WTC11 (cell line): ENCODE results near the gene AXDND1. TPM values are rescaled to one million over a fixed set of nuclear protein-coding genes. Genes with fewer than 3 reads are reported as not detected.

ENCODE experiments used
- ATAC-seq: fragments of 200-7000 bp; cut with Tn5 transposase; 2 replicates; pipeline ENCODE4 v1.10.0; 2021; ENCODE audit warnings: mild to moderate bottlenecking, moderate library complexity
- CTCF ChIA-PET: fragments of 300-600 bp; sonication (Branson Sonifier 250); formaldehyde crosslinking; loops from one replicate; lab custom pipeline; 2021; ENCODE audit warnings: antibody characterized with exemption; lab: Charles Lee
- POLR2A ChIA-PET: fragments of 350-600 bp; sonication (Branson Sonifier 250); formaldehyde crosslinking; loops from one replicate; lab custom pipeline; 2021; ENCODE audit warnings: antibody characterized with exemption; lab: Charles Lee
- DNase-seq: peaks from one replicate; pipeline ENCODE4 v3.0.0; 2021; ENCODE audit warnings: low spot score
- H3K27ac Mint-ChIP-seq: 2 replicates; pipeline ENCODE4 v1.8.0; 2021; ENCODE audit warnings: mixed read lengths
- H3K27me3 Mint-ChIP-seq: 2 replicates; pipeline ENCODE4 v1.8.0; 2021; ENCODE audit warnings: low read depth, mild to moderate bottlenecking, moderate library complexity, mixed read lengths
- H3K36me3 Mint-ChIP-seq: 2 replicates; pipeline ENCODE4 v1.8.0; 2021; ENCODE audit warnings: mixed read lengths
- H3K4me1 Mint-ChIP-seq: 2 replicates; pipeline ENCODE4 v1.8.0; 2022; ENCODE audit warnings: mixed read lengths
- H3K4me3 Mint-ChIP-seq: 2 replicates; pipeline ENCODE4 v1.8.0; 2021; ENCODE audit warnings: mild to moderate bottlenecking, moderate library complexity, mixed read lengths
- H3K9me3 Mint-ChIP-seq: 2 replicates; pipeline ENCODE4 v1.8.0; 2021; ENCODE audit warnings: mixed read lengths
- CREM ChIP-seq: sonication (generic); formaldehyde crosslinking; IDR thresholded peaks from 2 replicates; pipeline ENCODE4 v1.8.1; 2022; ENCODE audit warnings: mild to moderate bottlenecking, missing genetic modification reagents, moderate library complexity
- FOXP1 ChIP-seq: sonication (generic); formaldehyde crosslinking; IDR thresholded peaks from 2 replicates; pipeline ENCODE4 v1.8.0; 2022; ENCODE audit warnings: missing genetic modification reagents, mild to moderate bottlenecking, moderate library complexity, borderline replicate concordance
- HMGA2 ChIP-seq: fragments of 250-450 bp; sonication (Bioruptor Pico); IDR thresholded peaks from 2 replicates; pipeline ENCODE4 v1.4.0; 2021; ENCODE audit warnings: mild to moderate bottlenecking, moderate library complexity
- OVOL2 ChIP-seq: fragments of 250-450 bp; sonication (Bioruptor Pico); IDR thresholded peaks from 2 replicates; pipeline ENCODE4 v1.9.0; 2021; ENCODE audit warnings: mild to moderate bottlenecking, borderline replicate concordance
- RELA ChIP-seq: sonication (generic); formaldehyde crosslinking; IDR thresholded peaks from 2 replicates; pipeline ENCODE4 v1.8.1; 2022; ENCODE audit warnings: missing genetic modification reagents, mild to moderate bottlenecking, borderline replicate concordance
- SMAD3 ChIP-seq: sonication (generic); formaldehyde crosslinking; IDR thresholded peaks from 2 replicates; pipeline ENCODE4 v1.8.0; 2022; ENCODE audit warnings: missing genetic modification reagents, mild to moderate bottlenecking, borderline replicate concordance
- ZNF232 ChIP-seq: sonication (generic); formaldehyde crosslinking; IDR thresholded peaks from 2 replicates; pipeline ENCODE4 v1.8.0; 2022; ENCODE audit warnings: mild to moderate bottlenecking, missing genetic modification reagents
- ZNF263 ChIP-seq: sonication (generic); formaldehyde crosslinking; IDR thresholded peaks from 2 replicates; pipeline ENCODE4 v1.8.1; 2022; ENCODE audit warnings: low read depth, mild to moderate bottlenecking, moderate library complexity, missing genetic modification reagents
- ZNF317 ChIP-seq: sonication (generic); formaldehyde crosslinking; IDR thresholded peaks from 2 replicates; pipeline ENCODE4 v1.8.1; 2023; ENCODE audit warnings: low read depth, mild to moderate bottlenecking, moderate library complexity, missing genetic modification reagents, borderline replicate concordance
- ZNF416 ChIP-seq: fragments of 250-450 bp; sonication (Bioruptor Pico); IDR thresholded peaks from 2 replicates; pipeline ENCODE4 v1.9.0; 2021; ENCODE audit warnings: mild to moderate bottlenecking, inconsistent platforms
- total RNA-seq: library from RNA; stranded (reverse); gene quantifications from 3 replicates; pipeline ENCODE4 v1.2.3, GENCODE V29; 2021
- TF ChIP-seq, protein P1 (sequence below): sonication (generic); formaldehyde crosslinking; IDR thresholded peaks from 2 replicates; pipeline ENCODE4 v1.8.1; 2022; ENCODE audit warnings: missing genetic modification reagents, borderline replicate concordance
- TF ChIP-seq, protein P2 (sequence below): fragments of 250-450 bp; sonication (Bioruptor Pico); IDR thresholded peaks from 2 replicates; pipeline ENCODE4 v1.9.0; 2021; ENCODE audit warnings: mild to moderate bottlenecking, borderline replicate concordance
- TF ChIP-seq, protein P3 (sequence below): sonication (generic); formaldehyde crosslinking; IDR thresholded peaks from 2 replicates; pipeline ENCODE4 v1.8.1; 2023; ENCODE audit warnings: mild to moderate bottlenecking, missing genetic modification reagents
- TF ChIP-seq, protein P4 (sequence below): fragments of 250-450 bp; sonication (Bioruptor Pico); conservative IDR thresholded peaks from 2 replicates; pipeline ENCODE4 v1.9.0; 2021; ENCODE audit warnings: mild to moderate bottlenecking
- TF ChIP-seq, protein P5 (sequence below): sonication (generic); formaldehyde crosslinking; IDR thresholded peaks from 2 replicates; pipeline ENCODE4 v1.8.1; 2022; ENCODE audit warnings: mild to moderate bottlenecking, moderate library complexity, missing genetic modification reagents
- TF ChIP-seq, protein P6 (sequence below): sonication (generic); formaldehyde crosslinking; IDR thresholded peaks from 2 replicates; pipeline ENCODE4 v1.8.1; 2023; ENCODE audit warnings: mild to moderate bottlenecking, moderate library complexity, missing genetic modification reagents

AXDND1 gene
- total RNA-seq, 1 experiment from 2014 or later, result not detected

DNA sequence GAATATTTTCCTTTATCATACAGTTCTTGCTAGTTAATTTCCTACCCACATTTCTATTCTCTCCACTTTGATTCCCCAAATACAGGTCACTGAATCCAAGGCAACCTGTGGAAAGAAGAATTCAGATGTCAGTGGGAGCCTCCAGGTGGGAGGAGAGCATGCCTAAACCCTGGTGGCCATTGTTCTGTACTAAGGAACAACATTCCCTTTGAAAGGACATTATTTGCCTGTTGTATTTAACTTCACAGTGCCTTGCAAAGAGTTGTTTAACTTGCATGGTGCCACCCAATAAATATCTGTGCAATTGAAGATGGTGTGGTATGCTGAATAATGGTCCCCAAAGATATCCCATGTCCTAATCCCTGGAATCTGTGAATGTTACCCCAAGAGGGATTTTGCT, 188.7 kb downstream of the AXDND1 start:
- no peaks in the 10 kb centered on the region for H3K9me3 Mint-ChIP-seq
- no peaks in the 10 kb centered on the region for H3K36me3 Mint-ChIP-seq
- TF ChIP-seq HMGA2 (CRISPR knock-in tag) (no peak), FOXP1 (CRISPR knock-in tag) (no peak), OVOL2 (no peak)
- H3K27me3 Mint-ChIP-seq, result no peaks in the 10 kb centered on the region; the same call in 1 of the 2 replicates
- ATAC-seq (peak; percentile 66), DNase-seq (no peak)
- peaks cover 5% of the 10 kb centered on the region for H3K4me1 Mint-ChIP-seq
- no peak overlapping the region for H3K27ac Mint-ChIP-seq
- no peak overlapping the region for H3K4me3 Mint-ChIP-seq
- POLR2A ChIA-PET, result no interaction called here
- CTCF ChIA-PET, result no interaction called here

DNA sequence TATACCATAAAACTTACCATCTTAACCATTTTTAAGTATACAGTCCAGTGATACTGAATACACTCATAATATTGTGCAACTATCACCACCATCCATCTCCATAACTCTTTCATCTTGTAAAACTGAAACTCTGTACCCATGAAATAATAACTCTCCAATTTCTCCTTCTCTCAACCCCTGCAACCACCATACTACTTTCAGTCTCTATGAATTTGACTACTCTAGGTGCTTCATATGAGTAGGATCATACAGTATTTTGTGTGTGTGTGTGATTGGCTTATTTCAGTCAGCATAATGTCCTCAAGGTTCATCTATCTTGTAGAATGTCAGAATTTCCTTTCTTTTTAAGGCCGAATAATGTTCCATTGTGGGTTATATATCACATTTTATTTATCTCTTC, 192.3 kb downstream of the AXDND1 start:
- DNase-seq (no peak), ATAC-seq (no peak)
- Mint-ChIP-seq H3K9me3 (no peaks in the 10 kb centered on the region), H3K27me3 (no peaks in the 10 kb centered on the region), H3K4me1 (peaks cover 4% of the 10 kb centered on the region), H3K4me3 (no peak overlapping the region), H3K36me3 (no peaks in the 10 kb centered on the region), H3K27ac (no peak overlapping the region)
- no peak for TF ChIP-seq RELA (CRISPR knock-in tag)
- TF ChIP-seq ZNF416, result no peak
- TF ChIP-seq, protein P1, sequence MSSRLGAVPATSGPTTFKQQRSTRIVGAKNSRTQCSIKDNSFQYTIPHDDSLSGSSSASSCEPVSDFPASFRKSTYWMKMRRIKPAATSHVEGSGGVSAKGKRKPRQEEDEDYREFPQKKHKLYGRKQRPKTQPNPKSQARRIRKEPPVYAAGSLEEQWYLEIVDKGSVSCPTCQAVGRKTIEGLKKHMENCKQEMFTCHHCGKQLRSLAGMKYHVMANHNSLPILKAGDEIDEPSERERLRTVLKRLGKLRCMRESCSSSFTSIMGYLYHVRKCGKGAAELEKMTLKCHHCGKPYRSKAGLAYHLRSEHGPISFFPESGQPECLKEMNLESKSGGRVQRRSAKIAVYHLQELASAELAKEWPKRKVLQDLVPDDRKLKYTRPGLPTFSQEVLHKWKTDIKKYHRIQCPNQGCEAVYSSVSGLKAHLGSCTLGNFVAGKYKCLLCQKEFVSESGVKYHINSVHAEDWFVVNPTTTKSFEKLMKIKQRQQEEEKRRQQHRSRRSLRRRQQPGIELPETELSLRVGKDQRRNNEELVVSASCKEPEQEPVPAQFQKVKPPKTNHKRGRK (CRISPR knock-in tag), result no peak
- TF ChIP-seq, protein P2, sequence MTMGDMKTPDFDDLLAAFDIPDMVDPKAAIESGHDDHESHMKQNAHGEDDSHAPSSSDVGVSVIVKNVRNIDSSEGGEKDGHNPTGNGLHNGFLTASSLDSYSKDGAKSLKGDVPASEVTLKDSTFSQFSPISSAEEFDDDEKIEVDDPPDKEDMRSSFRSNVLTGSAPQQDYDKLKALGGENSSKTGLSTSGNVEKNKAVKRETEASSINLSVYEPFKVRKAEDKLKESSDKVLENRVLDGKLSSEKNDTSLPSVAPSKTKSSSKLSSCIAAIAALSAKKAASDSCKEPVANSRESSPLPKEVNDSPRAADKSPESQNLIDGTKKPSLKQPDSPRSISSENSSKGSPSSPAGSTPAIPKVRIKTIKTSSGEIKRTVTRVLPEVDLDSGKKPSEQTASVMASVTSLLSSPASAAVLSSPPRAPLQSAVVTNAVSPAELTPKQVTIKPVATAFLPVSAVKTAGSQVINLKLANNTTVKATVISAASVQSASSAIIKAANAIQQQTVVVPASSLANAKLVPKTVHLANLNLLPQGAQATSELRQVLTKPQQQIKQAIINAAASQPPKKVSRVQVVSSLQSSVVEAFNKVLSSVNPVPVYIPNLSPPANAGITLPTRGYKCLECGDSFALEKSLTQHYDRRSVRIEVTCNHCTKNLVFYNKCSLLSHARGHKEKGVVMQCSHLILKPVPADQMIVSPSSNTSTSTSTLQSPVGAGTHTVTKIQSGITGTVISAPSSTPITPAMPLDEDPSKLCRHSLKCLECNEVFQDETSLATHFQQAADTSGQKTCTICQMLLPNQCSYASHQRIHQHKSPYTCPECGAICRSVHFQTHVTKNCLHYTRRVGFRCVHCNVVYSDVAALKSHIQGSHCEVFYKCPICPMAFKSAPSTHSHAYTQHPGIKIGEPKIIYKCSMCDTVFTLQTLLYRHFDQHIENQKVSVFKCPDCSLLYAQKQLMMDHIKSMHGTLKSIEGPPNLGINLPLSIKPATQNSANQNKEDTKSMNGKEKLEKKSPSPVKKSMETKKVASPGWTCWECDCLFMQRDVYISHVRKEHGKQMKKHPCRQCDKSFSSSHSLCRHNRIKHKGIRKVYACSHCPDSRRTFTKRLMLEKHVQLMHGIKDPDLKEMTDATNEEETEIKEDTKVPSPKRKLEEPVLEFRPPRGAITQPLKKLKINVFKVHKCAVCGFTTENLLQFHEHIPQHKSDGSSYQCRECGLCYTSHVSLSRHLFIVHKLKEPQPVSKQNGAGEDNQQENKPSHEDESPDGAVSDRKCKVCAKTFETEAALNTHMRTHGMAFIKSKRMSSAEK, result no peak
- POLR2A ChIA-PET, result no interaction called here
- CTCF ChIA-PET, result no interaction called here

DNA sequence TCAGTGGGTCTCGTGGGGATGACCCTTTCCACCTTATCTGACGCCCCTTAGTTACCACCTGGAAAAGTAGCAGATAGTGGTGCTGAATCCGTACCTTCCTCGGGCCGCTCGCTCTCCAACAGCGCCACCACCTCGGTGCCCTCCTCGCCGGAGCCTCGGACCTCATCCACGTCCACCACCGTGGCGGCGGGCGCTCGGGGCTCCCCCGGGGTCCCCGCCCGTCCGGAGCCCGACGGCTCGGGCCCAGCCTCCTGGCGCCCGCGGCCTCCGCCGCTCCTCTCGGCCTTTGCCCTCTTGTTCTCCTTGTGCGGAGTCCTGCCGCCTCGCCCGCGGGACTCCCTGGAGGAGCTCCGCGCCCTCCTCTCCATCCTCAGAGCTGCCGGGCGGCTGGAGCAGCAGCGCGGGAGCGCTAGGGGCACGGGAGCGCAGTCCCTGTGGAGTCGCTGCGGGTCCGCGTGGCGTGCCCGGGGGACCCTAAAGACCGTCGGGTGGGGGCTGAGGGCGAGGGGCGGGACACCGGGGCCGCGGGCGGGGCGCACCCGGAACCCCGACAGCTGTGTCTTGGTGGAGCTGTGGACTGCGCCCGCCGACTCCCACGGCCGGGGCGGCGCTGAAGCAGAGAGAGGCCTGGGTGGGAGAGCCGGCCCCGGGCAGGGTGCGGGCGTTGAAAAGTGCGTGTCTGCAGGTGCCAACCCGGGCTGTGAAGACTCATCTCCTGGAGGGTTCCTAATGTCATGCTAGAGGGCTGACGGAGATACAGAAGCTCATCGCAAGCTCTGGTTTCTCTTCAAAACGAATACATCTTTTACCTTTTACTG, 209.9 kb downstream of the AXDND1 start, which contains the start of gene NPHS2:
TSS of gene NPHS2 (minus strand) at position 452 of the 818 bp plus-strand sequence. CDS start at position 368, 84 bp downstream.
- POLR2A ChIA-PET, result interaction anchor here (1.4 kb wide), 1 partner anchor 11 kb away, joined by 6 read pairs; no protein-coding TSS in a partner anchor
- CTCF ChIA-PET, result interaction anchor here (0.6 to 1.8 kb wide), 10 partner anchors 8 to 470 kb away, joined by 3 to 18 read pairs (median 5); partner anchors contain the start of gene TDRD5
- peak within 1 kb of the TSS; percentile 67 for H3K4me3 Mint-ChIP-seq
- ATAC-seq (peak; percentile 88), DNase-seq (peak; percentile 48)
- peaks cover 11% of the 10 kb centered on the region for H3K9me3 Mint-ChIP-seq
- peaks cover 10% of the 10 kb centered on the region for H3K36me3 Mint-ChIP-seq
- no peak within 1 kb of the TSS for H3K27ac Mint-ChIP-seq
- H3K27me3 Mint-ChIP-seq, result peaks cover 58% of the 10 kb centered on the region
- H3K4me1 Mint-ChIP-seq, result peaks cover 8% of the 10 kb centered on the region
- TF ChIP-seq ZNF317 (CRISPR knock-in tag) (peak; percentile 47; the same call in 1 of the 2 replicates), ZNF263 (peak; percentile 80; the same call in 1 of the 2 replicates), SMAD3 (CRISPR knock-in tag) (no peak), OVOL2 (no peak), CREM (CRISPR knock-in tag) (peak; percentile 44; the same call in 1 of the 2 replicates), ZNF232 (no peak)
- TF ChIP-seq, protein P3, sequence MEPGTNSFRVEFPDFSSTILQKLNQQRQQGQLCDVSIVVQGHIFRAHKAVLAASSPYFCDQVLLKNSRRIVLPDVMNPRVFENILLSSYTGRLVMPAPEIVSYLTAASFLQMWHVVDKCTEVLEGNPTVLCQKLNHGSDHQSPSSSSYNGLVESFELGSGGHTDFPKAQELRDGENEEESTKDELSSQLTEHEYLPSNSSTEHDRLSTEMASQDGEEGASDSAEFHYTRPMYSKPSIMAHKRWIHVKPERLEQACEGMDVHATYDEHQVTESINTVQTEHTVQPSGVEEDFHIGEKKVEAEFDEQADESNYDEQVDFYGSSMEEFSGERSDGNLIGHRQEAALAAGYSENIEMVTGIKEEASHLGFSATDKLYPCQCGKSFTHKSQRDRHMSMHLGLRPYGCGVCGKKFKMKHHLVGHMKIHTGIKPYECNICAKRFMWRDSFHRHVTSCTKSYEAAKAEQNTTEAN (CRISPR knock-in tag), result no peak
- TF ChIP-seq, protein P4, sequence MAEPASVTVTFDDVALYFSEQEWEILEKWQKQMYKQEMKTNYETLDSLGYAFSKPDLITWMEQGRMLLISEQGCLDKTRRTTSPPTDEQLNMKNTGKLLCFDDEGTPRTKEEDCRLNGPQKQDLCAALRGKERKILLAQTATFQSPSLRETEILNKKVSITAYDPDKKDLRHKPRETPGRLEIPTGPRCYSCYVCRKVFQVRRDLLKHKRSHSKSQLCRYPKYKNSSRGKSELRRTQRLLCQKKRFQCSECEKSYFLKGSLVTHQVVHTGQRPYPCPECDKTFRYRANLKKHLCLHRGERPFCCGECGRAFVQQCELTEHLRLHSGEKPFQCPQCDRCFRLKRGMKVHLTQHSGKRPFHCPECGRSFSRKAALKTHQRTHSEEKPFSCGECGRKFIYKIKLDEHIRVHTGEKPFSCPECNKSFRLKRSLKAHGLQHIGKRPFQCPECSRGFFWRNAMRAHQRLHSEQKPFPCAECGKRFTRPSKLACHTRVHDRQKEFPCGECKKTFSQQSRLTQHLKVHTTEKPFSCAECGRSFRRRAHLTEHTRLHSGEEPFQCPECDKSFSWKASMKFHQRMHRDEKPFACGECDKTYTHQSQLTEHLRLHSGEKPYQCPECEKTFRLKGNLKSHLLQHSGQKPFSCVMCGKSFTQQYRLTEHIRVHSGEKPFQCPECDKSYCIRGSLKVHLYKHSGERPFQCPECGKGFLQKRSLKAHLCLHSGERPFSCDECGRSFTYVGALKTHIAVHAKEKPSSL (CRISPR knock-in tag), result no peak
- TF ChIP-seq, protein P5, sequence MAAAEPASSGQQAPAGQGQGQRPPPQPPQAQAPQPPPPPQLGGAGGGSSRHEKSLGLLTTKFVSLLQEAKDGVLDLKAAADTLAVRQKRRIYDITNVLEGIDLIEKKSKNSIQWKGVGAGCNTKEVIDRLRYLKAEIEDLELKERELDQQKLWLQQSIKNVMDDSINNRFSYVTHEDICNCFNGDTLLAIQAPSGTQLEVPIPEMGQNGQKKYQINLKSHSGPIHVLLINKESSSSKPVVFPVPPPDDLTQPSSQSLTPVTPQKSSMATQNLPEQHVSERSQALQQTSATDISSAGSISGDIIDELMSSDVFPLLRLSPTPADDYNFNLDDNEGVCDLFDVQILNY (CRISPR knock-in tag), result peak; percentile 48; the same call in 1 of the 2 replicates
- TF ChIP-seq, protein P6, sequence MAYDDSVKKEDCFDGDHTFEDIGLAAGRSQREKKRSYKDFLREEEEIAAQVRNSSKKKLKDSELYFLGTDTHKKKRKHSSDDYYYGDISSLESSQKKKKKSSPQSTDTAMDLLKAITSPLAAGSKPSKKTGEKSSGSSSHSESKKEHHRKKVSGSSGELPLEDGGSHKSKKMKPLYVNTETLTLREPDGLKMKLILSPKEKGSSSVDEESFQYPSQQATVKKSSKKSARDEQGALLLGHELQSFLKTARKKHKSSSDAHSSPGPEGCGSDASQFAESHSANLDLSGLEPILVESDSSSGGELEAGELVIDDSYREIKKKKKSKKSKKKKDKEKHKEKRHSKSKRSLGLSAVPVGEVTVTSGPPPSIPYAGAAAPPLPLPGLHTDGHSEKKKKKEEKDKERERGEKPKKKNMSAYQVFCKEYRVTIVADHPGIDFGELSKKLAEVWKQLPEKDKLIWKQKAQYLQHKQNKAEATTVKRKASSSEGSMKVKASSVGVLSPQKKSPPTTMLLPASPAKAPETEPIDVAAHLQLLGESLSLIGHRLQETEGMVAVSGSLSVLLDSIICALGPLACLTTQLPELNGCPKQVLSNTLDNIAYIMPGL (CRISPR knock-in tag), result peak; percentile 94; the same call in 1 of the 2 replicates
